Activated CD4-positive, alpha-beta T cell treated with anti-CD3 and anti-CD28 coated beads for 48 hours (primary cell): ENCODE results near the gene MDP1.

ENCODE experiments used
- DNase-seq: peaks from one replicate; pipeline ENCODE4 v3.0.0-alpha.2; 2020

The MDP1 gene

GRCh38 chr14:24195186-24196070, 20.4 kb downstream of the MDP1 start, which contains the start of gene TM9SF1:
Gene TM9SF1, minus strand, starts transcription at chr14:24195441. Its CDS starts 422 bp downstream, at chr14:24195019.
- peak; percentile 90 for DNase-seq

- DNase-seq, result no peak
Observed at GRCh38 chr14:24194873-24195185, 21.0 kb downstream of the MDP1 start.

- DNase-seq, result no peak
Observed at GRCh38 chr14:24194186-24194872, 21.5 kb downstream of the MDP1 start.

GRCh38 chr14:24192933-24193332, 22.9 kb downstream of the MDP1 start:
- DNase-seq, result no peak

GRCh38 chr14:24190416-24190815, 25.4 kb downstream of the MDP1 start:
- no peak for DNase-seq

- DNase-seq, result no peak
Observed at GRCh38 chr14:24189460-24189859, 26.4 kb downstream of the MDP1 start.

- DNase-seq, result no peak
Observed at GRCh38 chr14:24189059-24189375, 26.8 kb downstream of the MDP1 start.

GRCh38 chr14:24188251-24189058, 27.4 kb downstream of the MDP1 start, which contains the start of gene IPO4:
Gene IPO4, minus strand, starts transcription at chr14:24188816. Its CDS starts 29 bp downstream, at chr14:24188787.
- DNase-seq, result peak; percentile 97

GRCh38 chr14:24187539-24187915, 28.3 kb downstream of the MDP1 start:
- no peak for DNase-seq

GRCh38 chr14:24186831-24187538, 28.9 kb downstream of the MDP1 start:
- no peak for DNase-seq

- no peak for DNase-seq
Observed at GRCh38 chr14:24185741-24186140, 30.1 kb downstream of the MDP1 start.

- no peak for DNase-seq
Observed at GRCh38 chr14:24185026-24185425, 30.8 kb downstream of the MDP1 start.

GRCh38 chr14:24184104-24184970, 31.5 kb downstream of the MDP1 start:
- no peak for DNase-seq

- no peak for DNase-seq
Observed at GRCh38 chr14:24183014-24183481, 32.8 kb downstream of the MDP1 start.

GRCh38 chr14:24182110-24182882, 33.6 kb downstream of the MDP1 start:
- DNase-seq, result no peak

- no peak for DNase-seq
Observed at GRCh38 chr14:24181371-24182077, 34.3 kb downstream of the MDP1 start.

GRCh38 chr14:24179961-24180796, 35.7 kb downstream of the MDP1 start:
- DNase-seq, result no peak

- DNase-seq, result no peak
Observed at GRCh38 chr14:24179294-24179960, 36.4 kb downstream of the MDP1 start.
